ENCODE measurements around the gene ZFAND3. TPM values are rescaled to one million over a fixed set of nuclear protein-coding genes. Genes with fewer than 3 reads are reported as not detected.

ZFAND3 gene
- total RNA-seq, 4 donors from 2014 or later, result 43.5 to 73.1 (median 49.0) TPM

DNA sequence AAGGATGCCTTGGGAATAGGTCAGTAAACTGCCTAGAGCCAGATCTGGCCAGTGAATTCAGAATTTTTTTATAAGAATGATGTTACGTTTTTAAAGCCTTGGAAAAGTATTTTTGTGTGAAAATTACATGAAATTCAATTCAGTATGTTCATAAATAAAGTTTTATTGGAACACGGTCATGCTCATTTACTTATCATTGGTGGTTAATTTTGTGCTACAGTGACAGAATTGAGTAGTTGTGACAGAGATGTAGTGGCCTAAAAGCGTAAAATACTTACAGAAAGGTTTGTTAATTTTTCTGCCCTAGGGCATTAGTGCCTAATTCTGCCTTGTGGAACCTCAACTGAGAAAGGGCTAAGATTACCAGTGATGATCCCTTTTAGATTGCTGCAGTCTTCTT lies 28.2 kb downstream of the ZFAND3 start:
- TF ChIP-seq, protein P1, sequence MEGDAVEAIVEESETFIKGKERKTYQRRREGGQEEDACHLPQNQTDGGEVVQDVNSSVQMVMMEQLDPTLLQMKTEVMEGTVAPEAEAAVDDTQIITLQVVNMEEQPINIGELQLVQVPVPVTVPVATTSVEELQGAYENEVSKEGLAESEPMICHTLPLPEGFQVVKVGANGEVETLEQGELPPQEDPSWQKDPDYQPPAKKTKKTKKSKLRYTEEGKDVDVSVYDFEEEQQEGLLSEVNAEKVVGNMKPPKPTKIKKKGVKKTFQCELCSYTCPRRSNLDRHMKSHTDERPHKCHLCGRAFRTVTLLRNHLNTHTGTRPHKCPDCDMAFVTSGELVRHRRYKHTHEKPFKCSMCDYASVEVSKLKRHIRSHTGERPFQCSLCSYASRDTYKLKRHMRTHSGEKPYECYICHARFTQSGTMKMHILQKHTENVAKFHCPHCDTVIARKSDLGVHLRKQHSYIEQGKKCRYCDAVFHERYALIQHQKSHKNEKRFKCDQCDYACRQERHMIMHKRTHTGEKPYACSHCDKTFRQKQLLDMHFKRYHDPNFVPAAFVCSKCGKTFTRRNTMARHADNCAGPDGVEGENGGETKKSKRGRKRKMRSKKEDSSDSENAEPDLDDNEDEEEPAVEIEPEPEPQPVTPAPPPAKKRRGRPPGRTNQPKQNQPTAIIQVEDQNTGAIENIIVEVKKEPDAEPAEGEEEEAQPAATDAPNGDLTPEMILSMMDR (IDR thresholded peaks at IDR 0.05; ENCODE audit: low read depth), result no peak

DNA sequence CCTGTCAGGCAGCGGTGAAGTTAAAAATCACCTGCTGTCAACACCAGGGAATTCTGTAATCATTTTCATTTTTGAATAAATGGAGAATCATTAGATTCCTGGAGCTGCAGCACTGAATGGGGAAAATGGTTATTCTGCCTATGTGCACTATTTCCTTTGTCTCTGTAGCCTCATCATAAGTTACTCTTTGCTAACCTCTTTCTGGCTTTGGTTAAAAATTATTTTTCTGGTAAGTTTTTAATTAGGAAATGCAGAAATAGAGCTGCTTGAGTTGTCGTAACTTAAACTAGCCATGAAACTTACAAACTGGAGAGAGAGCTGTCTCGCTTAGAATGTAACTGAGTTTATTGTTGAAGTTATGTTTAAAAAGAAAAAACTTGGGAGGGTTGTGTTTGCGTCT lies 28.8 kb downstream of the ZFAND3 start:
- TF ChIP-seq, protein P1 (IDR thresholded peaks at IDR 0.05; ENCODE audit: low read depth), result no peak

DNA sequence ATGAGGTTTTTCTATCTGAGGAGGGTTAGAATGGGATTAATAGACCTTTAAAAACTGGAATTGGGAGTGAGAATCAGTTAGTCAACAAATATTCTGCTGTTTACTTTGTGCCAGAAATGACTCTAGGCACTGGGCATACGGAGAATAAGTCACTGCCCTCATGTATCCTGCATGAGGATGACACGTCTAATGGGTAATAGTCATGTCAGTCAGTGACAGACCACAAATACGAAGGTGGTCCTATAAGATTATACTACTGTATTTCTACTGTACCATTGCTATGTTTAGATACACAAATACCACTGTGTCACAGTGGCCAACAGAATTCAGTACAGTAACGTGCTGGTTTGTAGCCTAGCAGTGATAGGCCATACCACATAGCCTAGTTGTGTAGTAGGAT lies 30.7 kb downstream of the ZFAND3 start:
- TF ChIP-seq, protein P1 (IDR thresholded peaks at IDR 0.05; ENCODE audit: low read depth), result no peak

DNA sequence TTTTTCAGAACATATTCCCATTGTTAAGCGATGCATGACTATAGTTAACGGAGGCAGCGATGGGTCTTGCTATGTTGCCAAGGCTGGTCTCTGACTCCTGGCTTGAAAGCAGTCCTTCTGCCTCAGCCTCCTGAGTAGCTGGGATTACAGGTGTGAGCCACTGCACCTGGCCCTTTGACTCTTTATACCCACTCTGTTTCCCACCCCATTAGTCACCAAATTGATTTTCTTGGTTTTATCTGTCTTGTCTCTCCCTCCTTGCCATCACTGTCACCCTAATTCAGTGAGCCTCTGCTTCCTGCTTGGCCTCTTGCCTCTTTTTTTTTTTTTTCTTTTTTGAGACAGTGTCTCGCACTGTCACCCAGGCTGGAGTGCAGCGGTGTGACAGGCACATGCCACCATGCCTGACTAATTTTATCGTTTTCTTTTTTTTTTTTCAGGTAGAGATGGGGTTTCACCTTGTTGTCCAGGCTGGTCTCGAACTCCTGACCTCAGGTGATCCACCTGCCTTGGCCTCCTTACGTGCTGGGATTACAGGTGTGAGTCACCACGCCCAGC lies 31.3 kb downstream of the ZFAND3 start:
- TF ChIP-seq, protein P1 (IDR thresholded peaks at IDR 0.05; ENCODE audit: low read depth), result no peak

DNA sequence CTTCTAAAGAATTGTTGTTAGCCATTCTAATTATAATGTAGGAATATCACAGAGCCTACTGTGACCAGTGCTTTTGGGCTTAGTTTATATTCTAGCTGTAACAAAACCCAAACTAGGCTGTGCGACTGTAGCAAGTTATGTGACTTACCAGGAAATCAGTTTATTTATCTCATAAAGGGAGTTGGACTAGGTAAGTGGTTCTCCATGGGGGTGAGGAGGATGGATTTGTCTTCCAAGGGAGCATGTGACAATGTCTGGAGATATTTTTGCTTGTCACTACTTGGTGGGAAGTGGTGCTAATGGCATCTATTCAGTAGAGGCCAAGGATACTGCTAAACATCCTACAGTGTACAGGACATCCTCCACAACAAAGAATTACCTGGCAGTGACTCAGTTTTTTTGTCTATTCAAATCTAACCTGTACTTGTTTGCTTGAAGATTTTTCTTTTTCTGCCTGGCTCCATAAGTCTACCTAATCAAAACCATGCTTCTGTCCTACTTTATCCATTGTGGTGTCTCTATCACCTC lies 32.5 kb downstream of the ZFAND3 start:
- TF ChIP-seq, protein P1 (IDR thresholded peaks at IDR 0.05; ENCODE audit: low read depth), result no peak

DNA sequence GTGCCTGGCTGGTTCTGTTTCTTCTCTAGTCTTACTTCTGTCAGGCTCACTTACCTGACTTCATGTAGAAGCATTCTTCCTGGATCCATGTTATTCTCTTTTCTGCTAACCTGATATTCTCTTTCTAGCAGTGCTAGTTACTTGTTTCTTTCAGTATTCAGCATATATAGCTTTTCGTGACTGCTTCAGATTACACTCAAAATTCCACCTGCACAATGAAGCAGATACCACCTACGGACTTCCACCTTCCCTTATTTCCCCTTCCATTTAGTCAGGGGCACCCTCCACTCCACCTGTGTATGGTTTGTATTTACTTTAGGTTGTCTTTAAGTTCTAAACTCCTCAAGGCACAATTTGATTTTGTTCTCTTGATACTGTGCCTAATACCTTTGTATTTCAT lies 36.8 kb downstream of the ZFAND3 start:
- TF ChIP-seq, protein P1 (IDR thresholded peaks at IDR 0.05; ENCODE audit: low read depth), result no peak

DNA sequence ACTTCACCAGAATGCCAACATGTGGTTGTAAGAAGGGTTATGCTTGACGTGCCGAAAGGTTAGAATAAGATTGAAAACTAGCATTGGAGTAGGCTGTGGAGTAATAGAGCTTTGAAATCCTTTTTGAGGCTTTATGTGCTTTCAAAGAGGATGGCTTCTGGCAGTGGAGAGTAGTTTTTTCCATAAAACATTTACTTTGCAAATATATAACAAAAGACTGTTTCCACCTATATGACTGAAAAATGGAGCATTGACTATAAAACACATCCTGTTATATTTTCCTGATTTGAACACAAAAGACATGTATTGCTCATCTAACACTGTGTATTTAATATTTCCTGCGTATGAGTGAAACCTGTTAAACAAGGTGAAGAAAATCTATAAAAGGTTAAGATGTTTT lies 38.8 kb downstream of the ZFAND3 start:
- TF ChIP-seq, protein P1 (IDR thresholded peaks at IDR 0.05; ENCODE audit: low read depth), result no peak
